Fibroblast of lung (primary cell): Measurements from ENCODE around the gene AMMECR1. TPM values are rescaled to one million over a fixed set of nuclear protein-coding genes. Genes with fewer than 3 reads are reported as not detected.

Experiments
- DNase-seq, 2 donors: peaks; one replicate each; pipeline versions ENCODE4 v3.0.0 to v3.0.0-alpha.2; 2010; ENCODE audit warnings: low read depth in 2 of 2
- H2AFZ ChIP-seq: 2 replicates; pipeline ENCODE4 v1.5.1; 2012; ENCODE audit warnings: low read length, control low read depth, inconsistent platforms
- H3K27ac ChIP-seq: 2 replicates; pipeline ENCODE4 v1.5.1; 2011; ENCODE audit warnings: low read length, control low read depth; ENCODE audit not compliant: insufficient read depth
- H3K27me3 ChIP-seq: 2 replicates; pipeline ENCODE4 v1.5.1; 2011; ENCODE audit warnings: mild to moderate bottlenecking, low read length; ENCODE audit not compliant: control insufficient read depth, insufficient read depth
- H3K36me3 ChIP-seq: 2 replicates; pipeline ENCODE4 v1.5.1; 2011; ENCODE audit warnings: low read length; ENCODE audit not compliant: control insufficient read depth, insufficient read depth
- H3K4me1 ChIP-seq: 2 replicates; pipeline ENCODE4 v1.5.1; 2011; ENCODE audit warnings: low read length; ENCODE audit not compliant: control insufficient read depth, insufficient read depth; ENCODE audit errors: extremely low read depth
- H3K4me2 ChIP-seq: 2 replicates; pipeline ENCODE4 v1.5.1; 2011; ENCODE audit warnings: low read length, control low read depth; ENCODE audit not compliant: insufficient read depth; ENCODE audit errors: extremely low read depth
- H3K4me3 ChIP-seq, 4 experiments: fragments of 200-600 bp in 1 of 4; sonication (generic) in 1 of 4; replicated peaks in 1 of 4; 2 replicates each; pipeline ENCODE4 v1.5.1; 2011 to 2016; ENCODE audit warnings: low read length in 4 of 4, low read depth in 3 of 4, mild to moderate bottlenecking in 3 of 4, control low read depth in 2 of 4, inconsistent platforms in 1 of 4, mixed read lengths in 1 of 4; ENCODE audit not compliant: insufficient read depth in 1 of 4; ENCODE audit errors: control extremely low read depth in 1 of 4
- H3K79me2 ChIP-seq: 2 replicates; pipeline ENCODE4 v1.5.1; 2012; ENCODE audit warnings: mild to moderate bottlenecking, low read length, inconsistent platforms; ENCODE audit not compliant: control insufficient read depth, insufficient read depth
- H3K9ac ChIP-seq: 2 replicates; pipeline ENCODE4 v1.5.1; 2011; ENCODE audit warnings: mild to moderate bottlenecking, low read length, control low read depth; ENCODE audit not compliant: insufficient read depth
- H3K9me3 ChIP-seq: 2 replicates; pipeline ENCODE4 v1.5.1; 2012; ENCODE audit warnings: low read depth, low read length; ENCODE audit not compliant: control insufficient read depth, insufficient read depth
- H4K20me1 ChIP-seq: 2 replicates; pipeline ENCODE4 v1.5.1; 2011; ENCODE audit warnings: low read length; ENCODE audit not compliant: control insufficient read depth, insufficient read depth; ENCODE audit errors: extremely low read depth
- EZH2 ChIP-seq: IDR thresholded peaks from 2 replicates; pipeline ENCODE4 v1.5.1; 2012; ENCODE audit warnings: low read length, control low read depth, mild to moderate bottlenecking; ENCODE audit errors: missing control alignments
- polyA plus RNA-seq, 2 donors: library from polyadenylated mRNA; depleted of rRNA in 1 of 2; stranded (reverse) in 1 of 2; unstranded in 1 of 2; fragments of >200 nt; gene quantifications; 2 replicates each; pipeline ENCODE4 v1.2.1, GENCODE V29; 2011 to 2012; ENCODE audit warnings: missing spikeins in 1 of 2
- total RNA-seq: library from RNA; depleted of rRNA; stranded (reverse); fragments of >200 nt; gene quantifications from 2 replicates; pipeline ENCODE4 v1.2.1, GENCODE V29; 2014
- TF ChIP-seq, protein P1 (sequence below), 2 donors: IDR thresholded peaks in 1 of 2; conservative IDR thresholded peaks in 1 of 2; 1 replicate in 1 of 2; 2 replicates in 1 of 2; pipeline ENCODE4 v1.5.1; 2011 to 2012; ENCODE audit warnings: low read length in 2 of 2, control low read depth in 1 of 2, inconsistent platforms in 1 of 2, low read depth in 1 of 2, mild to moderate bottlenecking in 1 of 2

Gene AMMECR1
- total and polyA plus RNA-seq, 2 donors (not counting 1 experiment from before 2014, with no cell fraction given) = 7.6 to 9.2 TPM

GRCh38 chrX:110251961-110252360 lies 65.9 kb downstream of the AMMECR1 start:
- no peak overlapping the region for H3K4me2 ChIP-seq
- no peaks in the 10 kb centered on the region for H3K79me2 ChIP-seq
- DNase-seq = no peak
- no peaks in the 10 kb centered on the region for H3K27me3 ChIP-seq
- H3K27ac ChIP-seq = no peak overlapping the region
- no peaks in the 10 kb centered on the region for H3K9me3 ChIP-seq
- no peak overlapping the region for H3K9ac ChIP-seq
- H3K4me3 ChIP-seq = no peak overlapping the region
- no peaks in the 10 kb centered on the region for H3K4me1 ChIP-seq
- TF ChIP-seq, protein P1, sequence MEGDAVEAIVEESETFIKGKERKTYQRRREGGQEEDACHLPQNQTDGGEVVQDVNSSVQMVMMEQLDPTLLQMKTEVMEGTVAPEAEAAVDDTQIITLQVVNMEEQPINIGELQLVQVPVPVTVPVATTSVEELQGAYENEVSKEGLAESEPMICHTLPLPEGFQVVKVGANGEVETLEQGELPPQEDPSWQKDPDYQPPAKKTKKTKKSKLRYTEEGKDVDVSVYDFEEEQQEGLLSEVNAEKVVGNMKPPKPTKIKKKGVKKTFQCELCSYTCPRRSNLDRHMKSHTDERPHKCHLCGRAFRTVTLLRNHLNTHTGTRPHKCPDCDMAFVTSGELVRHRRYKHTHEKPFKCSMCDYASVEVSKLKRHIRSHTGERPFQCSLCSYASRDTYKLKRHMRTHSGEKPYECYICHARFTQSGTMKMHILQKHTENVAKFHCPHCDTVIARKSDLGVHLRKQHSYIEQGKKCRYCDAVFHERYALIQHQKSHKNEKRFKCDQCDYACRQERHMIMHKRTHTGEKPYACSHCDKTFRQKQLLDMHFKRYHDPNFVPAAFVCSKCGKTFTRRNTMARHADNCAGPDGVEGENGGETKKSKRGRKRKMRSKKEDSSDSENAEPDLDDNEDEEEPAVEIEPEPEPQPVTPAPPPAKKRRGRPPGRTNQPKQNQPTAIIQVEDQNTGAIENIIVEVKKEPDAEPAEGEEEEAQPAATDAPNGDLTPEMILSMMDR (conservative IDR thresholded peaks at IDR 0.05 in 1 of 2, IDR thresholded peaks at IDR 0.05 in 1 of 2; ENCODE audit: low read depth in 1 of 2, low read length in 2 of 2) = no peak
- no peak for TF ChIP-seq EZH2
- H4K20me1 ChIP-seq = no peaks in the 10 kb centered on the region
- no peaks in the 10 kb centered on the region for H3K36me3 ChIP-seq
- H2AFZ ChIP-seq = no peak overlapping the region

DNA sequence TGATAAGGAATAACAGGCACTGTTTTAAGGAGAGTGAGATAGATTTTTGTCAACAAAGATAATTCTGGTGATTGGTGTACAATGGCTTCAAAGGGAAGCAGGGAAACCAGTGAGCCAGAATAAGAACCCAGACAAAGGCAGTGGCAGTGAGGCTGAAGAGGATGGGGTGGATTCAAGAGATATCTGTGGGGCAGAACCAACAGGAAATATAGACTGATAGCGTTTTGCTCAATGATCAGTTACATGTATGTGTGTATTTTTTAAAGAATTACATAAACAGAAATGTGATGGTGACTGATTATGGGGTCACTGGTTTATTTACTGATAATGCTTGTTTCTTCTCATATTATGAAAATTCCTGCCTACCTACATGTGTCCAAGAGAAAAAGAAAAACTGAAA lies 66.4 kb downstream of the AMMECR1 start:
- Histone ChIP-seq H4K20me1 (no peaks in the 10 kb centered on the region), H3K27me3 (no peaks in the 10 kb centered on the region), H3K27ac (no peak overlapping the region), H2AFZ (no peak overlapping the region), H3K36me3 (no peaks in the 10 kb centered on the region), H3K9ac (no peak overlapping the region), H3K4me1 (no peaks in the 10 kb centered on the region), H3K4me3 (no peak overlapping the region), H3K79me2 (no peaks in the 10 kb centered on the region), H3K9me3 (no peaks in the 10 kb centered on the region), H3K4me2 (no peak overlapping the region)
- TF ChIP-seq EZH2 = no peak
- TF ChIP-seq, protein P1 (conservative IDR thresholded peaks at IDR 0.05 in 1 of 2, IDR thresholded peaks at IDR 0.05 in 1 of 2; ENCODE audit: low read depth in 1 of 2, low read length in 2 of 2) = no peak
- DNase-seq = no peak

DNA sequence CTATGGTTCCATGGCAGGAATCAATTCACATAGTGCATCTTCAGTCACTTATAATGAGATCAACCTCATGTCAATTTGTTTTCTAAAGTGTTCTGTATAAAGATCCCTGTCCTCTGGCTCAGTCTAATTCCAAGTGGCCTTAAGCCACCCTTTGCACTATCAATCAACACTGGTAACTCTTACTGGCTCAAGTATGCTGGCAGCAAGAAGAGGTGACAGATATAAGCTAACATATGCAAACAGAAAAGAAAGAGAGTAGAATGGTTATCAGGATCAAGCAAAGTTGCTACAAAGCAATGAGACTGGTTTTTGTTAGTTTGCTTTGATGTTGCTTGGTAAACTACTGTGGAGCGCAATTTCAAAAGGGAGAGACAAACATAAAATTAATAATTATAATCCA lies 67.0 kb downstream of the AMMECR1 start:
- no peaks in the 10 kb centered on the region for H4K20me1 ChIP-seq
- H3K4me3 ChIP-seq = no peak overlapping the region
- DNase-seq = no peak
- TF ChIP-seq, protein P1 (conservative IDR thresholded peaks at IDR 0.05 in 1 of 2, IDR thresholded peaks at IDR 0.05 in 1 of 2; ENCODE audit: low read depth in 1 of 2, low read length in 2 of 2) = no peak
- TF ChIP-seq EZH2 = no peak
- H3K79me2 ChIP-seq = no peaks in the 10 kb centered on the region
- no peaks in the 10 kb centered on the region for H3K36me3 ChIP-seq
- no peaks in the 10 kb centered on the region for H3K9me3 ChIP-seq
- no peaks in the 10 kb centered on the region for H3K4me1 ChIP-seq
- no peak overlapping the region for H3K9ac ChIP-seq
- H3K4me2 ChIP-seq = no peak overlapping the region
- no peaks in the 10 kb centered on the region for H3K27me3 ChIP-seq
- no peak overlapping the region for H3K27ac ChIP-seq
- H2AFZ ChIP-seq = no peak overlapping the region
